GM18502 (cell line): ENCODE data around the gene AHSA1.

ENCODE experiments used
- ATAC-seq: cut with Tn5 transposase; IDR thresholded peaks from one replicate; pipeline ENCODE4 v1.9.1; 2021; ENCODE audit warnings: mild to moderate bottlenecking; ENCODE audit not compliant: unreplicated experiment, poor library complexity

The AHSA1 gene

GRCh38 chr14:77507762-77508161 lies 49.9 kb downstream of the AHSA1 start:
- ATAC-seq = no peak

- no peak for ATAC-seq
These were observed 50.4 kb downstream of the AHSA1 start for GRCh38 chr14:77508249-77508648.

GRCh38 chr14:77508876-77509275 lies 51.0 kb downstream of the AHSA1 start:
- no peak for ATAC-seq

GRCh38 chr14:77509366-77509765 lies 51.5 kb downstream of the AHSA1 start:
- no peak for ATAC-seq

- no peak for ATAC-seq
These were observed 53.7 kb downstream of the AHSA1 start for GRCh38 chr14:77511486-77512162.

- no peak for ATAC-seq
These were observed 58.2 kb downstream of the AHSA1 start for GRCh38 chr14:77516126-77516525.
